ENCODE measurements around the gene IL1RL2.

IL1RL2 gene

DNA sequence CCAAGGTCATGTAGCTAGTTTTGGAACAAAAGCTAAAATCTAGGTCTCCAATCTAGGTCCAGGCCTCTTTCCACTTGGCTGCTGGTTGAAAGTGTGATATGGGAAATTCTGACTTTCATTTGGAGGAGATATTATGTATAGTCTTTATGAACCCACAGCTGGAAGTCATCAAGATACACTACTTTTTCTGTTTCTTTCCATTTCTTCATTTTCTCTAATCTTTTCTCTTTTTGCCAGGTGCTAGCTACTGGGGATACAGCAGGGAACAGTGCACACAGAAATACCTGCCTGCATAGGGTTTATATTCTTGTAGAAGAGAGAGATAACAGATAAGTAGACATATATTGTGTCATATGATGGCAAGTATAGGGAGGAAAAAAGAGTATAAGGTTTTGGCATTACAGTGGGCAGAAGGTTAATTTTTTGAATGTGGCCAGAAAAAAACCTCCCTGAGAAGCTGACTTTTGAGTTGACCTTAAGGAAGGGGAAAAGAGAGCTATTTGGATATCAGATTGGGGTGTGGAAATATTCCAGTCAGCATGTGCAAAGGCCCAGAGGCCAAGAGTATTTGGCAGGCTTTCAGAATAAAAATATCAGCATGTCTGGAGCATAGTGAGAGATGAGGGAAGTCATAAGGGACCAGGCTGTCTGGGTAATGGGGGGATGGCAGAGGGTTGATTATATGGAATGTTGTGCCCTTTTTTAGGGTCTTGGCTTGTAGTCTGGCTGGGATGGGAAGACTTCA lies 28.6 kb upstream of the IL1RL2 start:
- no peak for DNase-seq (ENCODE audit: low read depth in 3 of 3)

DNA sequence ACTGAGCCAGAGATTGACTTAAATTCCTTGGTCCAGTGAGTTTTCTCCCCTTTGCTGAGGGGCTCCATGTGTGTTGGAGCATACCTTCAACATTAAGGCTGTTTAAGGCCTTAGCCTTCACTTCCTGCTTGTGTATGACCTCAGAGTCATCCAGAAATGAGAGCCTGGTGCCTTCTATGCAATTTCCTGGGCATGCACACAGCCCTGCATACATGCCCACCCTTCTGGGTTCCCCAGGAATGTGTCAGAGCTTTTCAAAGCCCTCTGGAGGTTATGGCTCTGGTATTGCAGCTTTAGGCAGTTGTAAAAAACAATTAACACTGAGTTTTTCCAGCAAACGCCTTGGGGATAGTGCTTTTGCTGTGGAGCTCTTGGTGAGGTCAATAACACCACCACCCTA lies 27.5 kb upstream of the IL1RL2 start:
- DNase-seq (ENCODE audit: low read depth in 3 of 3): no peak

GRCh38 chr2:102166189-102166845 lies 20.5 kb upstream of the IL1RL2 start:
- no peak for DNase-seq (ENCODE audit: low read depth in 3 of 3)

GRCh38 chr2:102168026-102168771 lies 18.6 kb upstream of the IL1RL2 start:
- DNase-seq (ENCODE audit: low read depth in 3 of 3): no peak

DNA sequence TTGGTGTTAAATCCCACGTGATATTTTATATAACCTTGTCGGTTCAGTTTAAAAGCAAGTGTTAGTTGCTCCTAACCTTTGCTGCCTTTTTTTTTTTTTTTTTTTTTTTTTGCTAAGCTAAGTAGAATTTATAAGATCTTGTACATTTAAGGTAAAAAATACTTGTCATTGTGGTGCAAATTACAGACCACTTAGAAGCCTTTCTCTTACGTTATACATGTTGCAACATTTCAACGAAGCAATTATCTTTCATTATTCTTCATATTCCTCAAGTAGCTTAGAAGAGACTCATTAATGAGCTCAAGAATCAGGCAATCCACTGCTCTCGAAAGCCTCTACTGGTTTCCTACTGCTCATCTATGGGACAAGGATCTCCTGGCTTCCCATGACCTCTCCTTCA lies 14.9 kb upstream of the IL1RL2 start:
- DNase-seq (ENCODE audit: low read depth in 3 of 3): no peak

DNA sequence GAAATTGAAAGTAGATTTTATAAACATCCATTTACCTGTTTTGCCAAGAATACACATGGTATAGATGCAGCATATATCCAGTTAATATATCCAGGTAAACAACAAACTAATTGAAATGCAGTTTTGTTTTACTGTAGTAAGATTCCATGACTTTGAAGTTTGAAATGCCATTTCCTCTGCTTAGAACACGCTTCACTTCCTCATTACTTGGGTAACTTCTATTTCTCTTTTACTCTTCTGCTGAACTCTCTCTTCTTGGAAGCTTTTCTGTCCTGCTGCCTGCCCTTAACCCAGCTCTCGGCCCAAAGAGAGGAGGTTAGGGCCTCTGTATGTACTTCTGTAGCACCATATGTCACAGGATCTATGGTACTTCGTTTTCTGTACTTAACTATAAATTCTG lies 14.1 kb upstream of the IL1RL2 start:
- no peak for DNase-seq (ENCODE audit: low read depth in 3 of 3)

DNA sequence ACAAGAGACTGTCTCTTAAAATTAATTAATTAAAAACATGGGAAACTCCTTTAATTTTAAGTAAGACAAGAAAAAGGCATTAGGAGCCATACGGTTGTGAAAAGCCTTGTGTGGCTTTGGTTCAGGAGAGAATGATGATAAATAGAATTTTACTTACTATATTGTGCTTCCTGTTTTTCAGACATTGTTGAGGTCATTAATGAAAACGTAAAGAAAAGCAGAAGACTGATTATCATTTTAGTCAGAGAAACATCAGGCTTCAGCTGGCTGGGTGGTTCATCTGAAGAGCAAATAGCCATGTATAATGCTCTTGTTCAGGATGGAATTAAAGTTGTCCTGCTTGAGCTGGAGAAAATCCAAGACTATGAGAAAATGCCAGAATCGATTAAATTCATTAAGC lies 10.7 kb upstream of the IL1RL2 start:
- DNase-seq (ENCODE audit: low read depth in 3 of 3): no peak

DNA sequence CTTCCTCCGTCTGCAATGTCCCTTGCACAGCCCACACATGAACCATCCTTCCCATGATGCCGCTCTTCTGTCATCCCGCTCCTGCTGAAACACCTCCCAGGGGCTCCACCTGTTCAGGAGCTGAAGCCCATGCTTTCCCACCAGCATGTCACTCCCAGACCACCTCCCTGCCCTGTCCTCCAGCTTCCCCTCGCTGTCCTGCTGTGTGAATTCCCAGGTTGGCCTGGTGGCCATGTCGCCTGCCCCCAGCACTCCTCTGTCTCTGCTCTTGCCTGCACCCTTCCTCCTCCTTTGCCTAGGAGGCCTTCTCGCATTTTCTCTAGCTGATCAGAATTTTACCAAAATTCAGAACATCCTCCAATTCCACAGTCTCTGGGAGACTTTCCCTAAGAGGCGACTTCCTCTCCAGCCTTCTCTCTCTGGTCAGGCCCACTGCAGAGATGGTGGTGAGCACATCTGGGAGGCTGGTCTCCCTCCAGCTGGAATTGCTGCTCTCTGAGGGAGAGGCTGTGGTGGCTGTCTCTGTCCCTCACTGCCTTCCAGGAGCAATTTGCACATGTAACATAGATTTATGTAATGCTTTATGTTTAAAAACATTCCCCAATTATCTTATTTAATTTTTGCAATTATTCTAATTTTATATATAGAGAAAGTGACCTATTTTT lies 8.9 kb upstream of the IL1RL2 start:
- no peak for DNase-seq (ENCODE audit: low read depth in 3 of 3)

GRCh38 chr2:102179061-102179460 lies 7.8 kb upstream of the IL1RL2 start:
- DNase-seq (ENCODE audit: low read depth in 3 of 3): no peak

GRCh38 chr2:102179788-102180686 lies 6.8 kb upstream of the IL1RL2 start:
- DNase-seq (ENCODE audit: low read depth in 3 of 3): no peak

GRCh38 chr2:102180687-102180999 lies 6.2 kb upstream of the IL1RL2 start:
- DNase-seq (ENCODE audit: low read depth in 3 of 3): no peak

DNA sequence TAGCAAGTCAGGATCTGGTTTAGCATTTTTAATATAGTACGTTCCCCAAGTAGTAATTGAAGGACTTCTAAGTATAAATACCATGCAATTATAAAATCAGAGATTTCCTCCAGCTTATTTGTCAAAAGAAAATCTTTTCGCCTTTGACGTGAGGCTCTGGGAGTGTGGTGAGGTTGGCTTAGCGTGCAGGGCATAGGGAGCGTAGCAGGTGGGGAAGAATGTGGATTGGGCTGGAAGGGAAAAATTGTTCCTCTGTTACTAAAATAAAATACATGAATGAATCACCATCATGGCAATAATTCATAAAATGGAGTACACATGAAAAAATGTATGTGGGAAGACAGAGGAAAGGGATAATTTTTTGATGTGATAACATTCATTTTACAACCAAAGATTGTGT lies 5.4 kb upstream of the IL1RL2 start:
- DNase-seq (ENCODE audit: low read depth in 3 of 3): no peak

DNA sequence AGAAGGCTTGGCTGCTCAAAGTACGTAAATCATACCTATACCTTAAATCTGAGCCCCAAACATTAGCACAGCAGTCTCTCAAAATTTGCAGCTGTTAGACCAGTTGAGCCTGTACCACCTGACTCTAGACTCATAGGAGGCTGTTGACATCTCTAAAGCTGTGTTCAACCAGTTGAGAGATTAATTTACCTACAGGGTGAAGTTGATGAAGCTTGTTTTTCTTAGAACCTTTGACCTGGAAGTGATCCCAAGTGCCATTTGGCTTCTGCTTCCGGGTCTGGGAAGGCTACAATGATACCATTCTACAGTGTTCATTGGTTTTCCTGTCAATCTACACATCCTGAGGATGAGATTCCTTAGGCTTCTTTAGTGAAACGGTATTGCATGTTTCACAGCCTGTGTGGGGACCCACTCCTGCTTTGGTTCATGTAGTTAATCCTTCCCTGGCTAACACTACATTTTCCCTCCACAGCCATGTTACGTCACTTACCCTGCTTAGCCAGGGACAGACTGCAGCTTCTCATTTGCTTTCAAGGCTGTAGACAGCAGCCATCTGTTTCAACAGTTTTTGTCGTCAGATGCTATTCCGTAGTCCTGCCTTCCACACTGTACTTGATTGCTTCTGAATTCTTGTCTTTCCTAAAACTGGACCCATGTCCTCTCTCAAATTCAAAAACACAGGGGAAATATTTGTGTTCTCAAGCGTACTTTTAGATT lies 4.7 kb upstream of the IL1RL2 start:
- DNase-seq (ENCODE audit: low read depth in 3 of 3): no peak

GRCh38 chr2:102184018-102184417 lies 2.8 kb upstream of the IL1RL2 start:
- no peak for DNase-seq (ENCODE audit: low read depth in 3 of 3)

DNA sequence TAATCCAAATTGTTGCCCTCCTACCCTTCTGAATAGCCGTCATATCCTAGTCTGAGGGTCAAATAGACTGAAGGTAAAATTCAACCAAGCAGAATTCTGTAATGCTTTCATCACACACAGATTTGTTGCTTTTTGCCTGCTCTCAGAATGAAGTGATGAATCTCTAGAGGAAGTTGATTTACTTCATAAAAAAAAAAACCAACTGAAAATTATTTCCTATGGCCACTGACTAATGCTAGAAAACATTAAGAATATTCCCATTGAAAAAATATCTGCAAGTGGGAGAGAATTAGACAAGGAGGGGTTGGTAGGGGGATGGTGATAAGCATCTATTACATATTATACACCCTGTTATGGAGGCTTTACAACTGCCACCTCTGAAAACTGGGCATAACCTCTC lies 2.3 kb upstream of the IL1RL2 start:
- no peak for DNase-seq (ENCODE audit: low read depth in 3 of 3)

- no peak for DNase-seq (ENCODE audit: low read depth in 3 of 3)
Measured at GRCh38 chr2:102185347-102185746, 1.5 kb upstream of the IL1RL2 start.

- DNase-seq (ENCODE audit: low read depth in 3 of 3): peak in 2 of 3 experiments; percentile 38 to 61
Measured at GRCh38 chr2:102187496-102188150, 800 bp downstream of the IL1RL2 start.

- DNase-seq (ENCODE audit: low read depth in 3 of 3): no peak
Measured at GRCh38 chr2:102190430-102191107, 3.7 kb downstream of the IL1RL2 start.

DNA sequence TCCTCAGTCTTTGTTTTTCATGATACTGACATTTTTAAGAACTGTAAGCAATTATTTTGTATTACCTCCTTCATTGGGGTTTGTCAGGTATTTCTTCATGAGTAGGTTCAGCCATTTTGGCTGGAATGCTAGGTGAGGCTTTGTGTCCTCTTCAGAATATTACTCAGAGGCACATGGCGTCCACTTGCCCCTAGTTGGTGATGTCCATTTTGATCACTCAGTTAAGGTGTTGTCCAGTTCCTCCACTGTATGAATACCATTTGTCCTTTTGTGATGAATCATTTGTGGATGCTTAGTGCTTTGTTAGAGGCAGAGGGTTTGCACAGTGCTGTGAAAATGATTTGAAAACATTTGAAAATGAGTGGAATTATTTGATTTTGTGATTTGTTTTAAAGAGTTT lies 4.7 kb downstream of the IL1RL2 start:
- DNase-seq (ENCODE audit: low read depth in 3 of 3): no peak

DNA sequence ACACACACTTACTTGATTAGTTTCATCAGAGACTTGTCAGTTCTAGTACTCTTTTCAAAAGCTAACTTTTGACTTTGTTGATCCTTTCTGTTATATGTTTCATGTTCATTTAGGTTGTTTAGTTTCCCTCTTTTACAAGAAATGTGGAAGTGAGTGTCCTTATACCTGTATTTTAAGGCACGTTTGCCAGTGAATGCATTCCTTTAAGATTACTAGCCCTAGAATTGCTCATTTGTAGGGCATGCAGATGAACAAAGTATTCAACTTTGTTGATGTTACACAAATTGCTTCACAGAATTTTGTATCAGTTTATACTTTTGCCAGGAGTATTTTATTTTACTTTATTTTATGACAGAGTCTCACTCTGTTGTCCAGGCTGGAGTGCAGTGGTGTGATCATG lies 6.3 kb downstream of the IL1RL2 start:
- no peak for DNase-seq (ENCODE audit: low read depth in 3 of 3)
